ENCODE data around the gene ADAMTS6.
"Not testable (repeated sequence)": the region's sequence is repeated elsewhere in the genome, so short reads cannot be mapped to it uniquely, and the experiment has no call there.

The ADAMTS6 gene

GRCh38 chr5:65481635-65482295, at the start of gene ADAMTS6:
TSS of gene ADAMTS6 (minus strand) at chr5:65481920. CDS start at chr5:65473673, 8,247 bp downstream.
- peak; percentile 47 for DNase-seq (ENCODE audit: low read depth)

GRCh38 chr5:65530904-65531303, 49.2 kb upstream of the ADAMTS6 start:
- no peak for DNase-seq (ENCODE audit: low read depth)

- DNase-seq (ENCODE audit: low read depth): no peak
Observed at GRCh38 chr5:65525726-65526125, 44.0 kb upstream of the ADAMTS6 start.

- DNase-seq (ENCODE audit: low read depth): no peak
Observed at GRCh38 chr5:65512170-65512937, 30.6 kb upstream of the ADAMTS6 start.

- DNase-seq (ENCODE audit: low read depth): no peak
Observed at GRCh38 chr5:65508978-65509377, 27.3 kb upstream of the ADAMTS6 start.

GRCh38 chr5:65506961-65507360, 25.2 kb upstream of the ADAMTS6 start:
- no peak for DNase-seq (ENCODE audit: low read depth)

- no peak for DNase-seq (ENCODE audit: low read depth)
Observed at GRCh38 chr5:65489119-65489518, 7.4 kb upstream of the ADAMTS6 start.

GRCh38 chr5:65488038-65488687, 6.4 kb upstream of the ADAMTS6 start:
- not testable (repeated sequence) for DNase-seq (ENCODE audit: low read depth)

GRCh38 chr5:65486803-65487202, 5.1 kb upstream of the ADAMTS6 start:
- not testable (repeated sequence) for DNase-seq (ENCODE audit: low read depth)

- no peak for DNase-seq (ENCODE audit: low read depth)
Observed at GRCh38 chr5:65485405-65485804, 3.7 kb upstream of the ADAMTS6 start.

GRCh38 chr5:65483546-65484346, 2.0 kb upstream of the ADAMTS6 start:
- no peak for DNase-seq (ENCODE audit: low read depth)

- DNase-seq (ENCODE audit: low read depth): no peak
Observed at GRCh38 chr5:65482736-65483545, 1.2 kb upstream of the ADAMTS6 start.

- no peak for DNase-seq (ENCODE audit: low read depth)
Observed at GRCh38 chr5:65482296-65482735, 596 bp upstream of the ADAMTS6 start.

- no peak for DNase-seq (ENCODE audit: low read depth)
Observed at GRCh38 chr5:65481171-65481581, 544 bp downstream of the ADAMTS6 start.

GRCh38 chr5:65480306-65480865, 1.3 kb downstream of the ADAMTS6 start:
- no peak for DNase-seq (ENCODE audit: low read depth)

- no peak for DNase-seq (ENCODE audit: low read depth)
Observed at GRCh38 chr5:65479527-65479926, 2.2 kb downstream of the ADAMTS6 start.

- DNase-seq (ENCODE audit: low read depth): no peak
Observed at GRCh38 chr5:65478336-65478735, 3.4 kb downstream of the ADAMTS6 start.

- no peak for DNase-seq (ENCODE audit: low read depth)
Observed at GRCh38 chr5:65475895-65476294, 5.8 kb downstream of the ADAMTS6 start.

- no peak for DNase-seq (ENCODE audit: low read depth)
Observed at GRCh38 chr5:65475336-65475735, 6.4 kb downstream of the ADAMTS6 start.

- DNase-seq (ENCODE audit: low read depth): no peak
Observed at GRCh38 chr5:65474130-65474711, 7.5 kb downstream of the ADAMTS6 start.

- DNase-seq (ENCODE audit: low read depth): no peak
Observed at GRCh38 chr5:65468633-65469032, 13.1 kb downstream of the ADAMTS6 start.
